Uterus (tissue), 2 donors: ENCODE results near the gene CNPY1.

ENCODE experiments used
- CTCF ChIP-seq, 4 experiments: fragments of 200-600 bp in 2 of 4; fragments of 450-650 bp in 2 of 4; sonication (generic) in 2 of 4; IDR thresholded peaks; one replicate each; pipeline ENCODE4 v1.5.1; 2016 to 2019; ENCODE audit warnings: antibody characterized with exemption in 4 of 4, mild to moderate bottlenecking in 2 of 4, moderate library complexity in 1 of 4
- POLR2A ChIP-seq, 2 donors: fragments of 450-650 bp; IDR thresholded peaks; one replicate each; pipeline ENCODE4 v1.6.1; 2016; ENCODE audit warnings: antibody characterized with exemption in 2 of 2, mild to moderate bottlenecking in 1 of 2, moderate library complexity in 1 of 2

DNA sequence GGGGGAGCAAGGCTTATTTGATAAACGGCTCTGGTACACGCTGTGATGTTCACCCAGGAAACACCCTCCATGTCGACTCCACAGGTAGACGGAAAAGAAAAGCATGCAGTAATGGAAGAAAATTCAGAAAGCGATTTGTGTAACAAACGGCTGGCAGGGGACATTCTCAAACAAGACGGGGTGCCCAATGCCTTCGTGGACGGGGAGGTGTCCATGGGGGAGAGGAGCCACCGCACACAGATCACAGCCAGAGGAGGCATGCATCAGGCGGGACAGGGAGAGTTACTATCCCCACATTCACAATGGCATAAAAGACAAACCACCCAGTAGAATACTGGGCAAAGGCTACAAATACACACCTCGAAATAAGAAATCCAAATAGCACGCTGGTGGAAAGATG lies 20.1 kb downstream of the CNPY1 start:
- no peak for TF ChIP-seq CTCF (IDR thresholded peaks at IDR 0.05)
- TF ChIP-seq POLR2A (IDR thresholded peaks at IDR 0.05), result no peak
